H9 (cell line): ENCODE data around the gene CACNB3. TPM values are rescaled to one million over a fixed set of nuclear protein-coding genes. Genes with fewer than 3 reads are reported as not detected.

Experiments used
- DNase-seq: peaks from one replicate; pipeline ENCODE4 v3.0.0-alpha.2; 2017
- H2AFZ ChIP-seq: one replicate; pipeline ENCODE4 v1.6.1; 2013; ENCODE audit warnings: mild to moderate bottlenecking, low read length, control low read depth, moderate library complexity
- H2AK5ac ChIP-seq: 2 replicates; pipeline ENCODE4 v1.6.1; 2013; ENCODE audit warnings: low read length, control low read depth, mixed read lengths; ENCODE audit not compliant: insufficient read length
- H2BK120ac ChIP-seq: one replicate; pipeline ENCODE4 v1.6.1; 2013; ENCODE audit warnings: low read depth, mild to moderate bottlenecking, low read length, control low read depth, inconsistent platforms; ENCODE audit not compliant: poor library complexity, severe bottlenecking
- H2BK12ac ChIP-seq: 2 replicates; pipeline ENCODE4 v1.6.1; 2013; ENCODE audit warnings: low read length, control low read depth, mixed read lengths, low read depth; ENCODE audit not compliant: insufficient read length
- H2BK15ac ChIP-seq: 2 replicates; pipeline ENCODE4 v1.6.1; 2013; ENCODE audit warnings: low read depth, low read length, control low read depth
- H2BK20ac ChIP-seq: one replicate; pipeline ENCODE4 v1.6.1; 2013; ENCODE audit warnings: low read depth, mild to moderate bottlenecking, low read length, control low read depth, inconsistent platforms; ENCODE audit not compliant: poor library complexity, severe bottlenecking
- H2BK5ac ChIP-seq: 2 replicates; pipeline ENCODE4 v1.6.1; 2013; ENCODE audit warnings: low read length, control low read depth, mixed read lengths; ENCODE audit not compliant: insufficient read length
- H3K14ac ChIP-seq: 2 replicates; pipeline ENCODE4 v1.6.1; 2013; ENCODE audit warnings: low read length, control low read depth; ENCODE audit not compliant: insufficient read depth
- H3K18ac ChIP-seq: 2 replicates; pipeline ENCODE4 v1.6.1; 2013; ENCODE audit warnings: low read depth, mild to moderate bottlenecking, mixed read lengths, low read length, control low read depth; ENCODE audit not compliant: insufficient read length
- H3K23ac ChIP-seq: 2 replicates; pipeline ENCODE4 v1.6.1; 2013; ENCODE audit warnings: low read length, control low read depth, mixed read lengths, low read depth; ENCODE audit not compliant: insufficient read length
- H3K23me2 ChIP-seq: 2 replicates; pipeline ENCODE4 v1.6.1; 2013; ENCODE audit warnings: low read depth, mild to moderate bottlenecking, mixed read lengths, low read length, control low read depth; ENCODE audit not compliant: insufficient read length, poor library complexity, severe bottlenecking
- H3K27ac ChIP-seq: 2 replicates; pipeline ENCODE4 v1.5.1; 2013; ENCODE audit warnings: low read length, control low read depth, mixed read lengths, low read depth; ENCODE audit not compliant: insufficient read length
- H3K27me3 ChIP-seq: 2 replicates; pipeline ENCODE4 v1.6.1; 2013; ENCODE audit warnings: low read length, control low read depth, inconsistent platforms; ENCODE audit not compliant: insufficient read depth
- H3K4ac ChIP-seq: 2 replicates; pipeline ENCODE4 v1.6.1; 2013; ENCODE audit warnings: low read depth, mild to moderate bottlenecking, control low read depth, inconsistent platforms, low read length, moderate library complexity
- H3K4me1 ChIP-seq: 2 replicates; pipeline ENCODE4 v1.6.1; 2013; ENCODE audit warnings: low read length, control low read depth, inconsistent platforms; ENCODE audit not compliant: insufficient read depth
- H3K4me2 ChIP-seq: 2 replicates; pipeline ENCODE4 v1.6.1; 2013; ENCODE audit warnings: low read length, control low read depth, mixed read lengths; ENCODE audit not compliant: insufficient read length, insufficient read depth
- H3K56ac ChIP-seq: 2 replicates; pipeline ENCODE4 v1.6.1; 2013; ENCODE audit warnings: low read depth, mild to moderate bottlenecking, mixed read lengths, low read length, control low read depth; ENCODE audit not compliant: insufficient read length
- H3K79me1 ChIP-seq: 2 replicates; pipeline ENCODE4 v1.6.1; 2013; ENCODE audit warnings: low read depth, mild to moderate bottlenecking, moderate library complexity, low read length, control low read depth, inconsistent platforms; ENCODE audit not compliant: insufficient read depth, poor library complexity, severe bottlenecking
- H3K79me2 ChIP-seq: 2 replicates; pipeline ENCODE4 v1.6.1; 2013; ENCODE audit warnings: low read length, control low read depth, inconsistent platforms; ENCODE audit not compliant: insufficient read depth
- H3K9ac ChIP-seq: 2 replicates; pipeline ENCODE4 v1.6.1; 2013; ENCODE audit warnings: low read length, control low read depth, mixed read lengths; ENCODE audit not compliant: insufficient read length; ENCODE audit errors: extremely low read depth
- H3K9me3 ChIP-seq: one replicate; pipeline ENCODE4 v1.6.1; 2013; ENCODE audit warnings: low read depth, low read length, inconsistent platforms; ENCODE audit not compliant: control insufficient read depth
- H3T11ph ChIP-seq: one replicate; pipeline ENCODE4 v1.6.1; 2013; ENCODE audit warnings: mild to moderate bottlenecking, low read length, control low read depth, inconsistent platforms
- H4K20me1 ChIP-seq: one replicate; pipeline ENCODE4 v1.6.1; 2013; ENCODE audit not compliant: control insufficient read depth, insufficient read length, insufficient read depth
- H4K5ac ChIP-seq: 2 replicates; pipeline ENCODE4 v1.6.1; 2013; ENCODE audit warnings: low read depth, mild to moderate bottlenecking, mixed read lengths, low read length, control low read depth; ENCODE audit not compliant: insufficient read length
- H4K8ac ChIP-seq: replicated peaks from 2 replicates; pipeline ENCODE4 v1.6.1; 2013; ENCODE audit warnings: low read length, control low read depth, mixed read lengths, low read depth; ENCODE audit not compliant: insufficient read length
- H4K91ac ChIP-seq: 2 replicates; pipeline ENCODE4 v1.6.1; 2013; ENCODE audit warnings: low read depth, mild to moderate bottlenecking, moderate library complexity, mixed read lengths, low read length, control low read depth; ENCODE audit not compliant: insufficient read length
- H3K27ac Mint-ChIP-seq, 3 experiments: 2 replicates in 2 of 3; 3 replicates in 1 of 3; pipeline ENCODE4 v1.8.0; 2020 to 2021; ENCODE audit warnings: mixed read lengths in 3 of 3, mild to moderate bottlenecking in 1 of 3, moderate library complexity in 1 of 3
- H3K27me3 Mint-ChIP-seq: 2 replicates; pipeline ENCODE4 v1.8.0; 2021; ENCODE audit warnings: low read depth, mild to moderate bottlenecking, moderate library complexity, mixed read lengths
- H3K36me3 Mint-ChIP-seq, 3 experiments: 2 replicates in 2 of 3; 3 replicates in 1 of 3; pipeline ENCODE4 v1.8.0; 2020 to 2021; ENCODE audit warnings: low read depth in 3 of 3, mixed read lengths in 3 of 3; ENCODE audit not compliant: insufficient read depth in 1 of 3
- H3K4me1 Mint-ChIP-seq, 2 experiments: 2 replicates each; pipeline ENCODE4 v1.8.0; 2020; ENCODE audit warnings: mixed read lengths in 2 of 2
- H3K4me3 Mint-ChIP-seq, 2 experiments: 2 replicates in 1 of 2; 3 replicates in 1 of 2; pipeline ENCODE4 v1.8.0; 2020 to 2021; ENCODE audit warnings: mild to moderate bottlenecking in 2 of 2, mixed read lengths in 2 of 2, moderate library complexity in 1 of 2
- H3K9me3 Mint-ChIP-seq, 2 experiments: 2 replicates in 1 of 2; 3 replicates in 1 of 2; pipeline ENCODE4 v1.8.0; 2020; ENCODE audit warnings: mild to moderate bottlenecking in 2 of 2, mixed read lengths in 2 of 2, moderate library complexity in 1 of 2
- WGBS: extraction: QIAGEN DNeasy Blood & Tissue Kit; methylation state at CpG from one replicate; pipeline ENCODE4 v1.1.7; 2013; ENCODE audit warnings: missing lambda C conversion rate, low lambda C conversion rate, mixed read lengths; ENCODE audit not compliant: insufficient read length; ENCODE audit errors: extremely low coverage; 5-methylcytosine and 5-hydroxymethylcytosine counted together
- total RNA-seq: library from RNA; stranded (reverse); gene quantifications from 2 replicates; pipeline ENCODE4 v1.2.1, GENCODE V29; 2021
- TF ChIP-seq, protein P1 (sequence below): fragments of 200-600 bp; sonication (generic); conservative IDR thresholded peaks from 3 replicates; pipeline ENCODE4 v1.8.0; 2021; ENCODE audit warnings: antibody characterized with exemption, mild to moderate bottlenecking

The CACNB3 gene
- total RNA-seq, 1 experiment from 2014 or later, result 35.1 TPM

DNA sequence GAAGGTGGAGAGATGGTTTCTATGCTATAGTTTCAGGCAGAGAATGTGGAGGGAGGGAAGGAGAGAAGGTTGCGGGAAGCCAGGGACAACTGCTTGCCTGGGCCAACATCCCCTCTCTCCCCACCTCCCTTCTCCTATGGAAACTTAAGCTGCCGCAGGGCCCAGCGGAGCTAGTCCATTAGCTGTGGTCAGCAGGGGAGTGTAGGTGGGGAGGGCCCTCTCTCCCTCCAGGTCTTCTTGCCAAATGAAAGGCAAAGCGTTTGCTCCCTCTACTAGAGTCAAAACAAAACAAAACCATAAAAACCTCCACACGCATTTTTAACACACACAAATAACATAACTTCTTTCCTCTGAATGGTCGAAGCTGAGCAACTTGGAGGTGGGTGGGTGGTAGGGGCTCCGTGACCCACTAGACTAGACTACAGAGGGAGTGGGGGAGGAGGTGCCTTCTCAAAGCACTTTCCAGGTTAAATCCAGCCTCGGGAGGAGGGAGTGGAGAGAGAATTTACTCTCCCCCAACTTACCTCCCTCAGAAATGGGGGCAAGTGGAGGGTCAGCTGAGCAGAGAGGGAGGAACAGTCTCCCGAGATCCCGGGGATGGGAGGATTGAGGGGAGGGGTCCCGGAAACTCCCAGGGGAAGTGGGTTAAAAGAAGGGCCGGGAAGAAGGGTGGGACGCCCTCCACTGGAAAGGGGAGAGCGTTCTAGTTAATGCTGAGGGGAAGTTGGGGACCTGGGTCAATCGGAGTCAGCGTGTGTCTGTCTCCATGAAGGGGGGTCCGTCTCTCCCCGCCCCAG, 4.6 kb upstream of the CACNB3 start:
- DNase-seq, result peak; percentile 85
- no CpG with 5 or more reads among the region's 18 CpGs for WGBS
- H3K27ac Mint-ChIP-seq, result peak overlapping the region in 2 of 3 experiments; percentile 38 to 82; a peak in 1 of 7 replicates

More for the DNA sequence above, 4.6 kb upstream of the CACNB3 start:
- H3K18ac ChIP-seq, result no peak overlapping the region
- H3K4me1 ChIP-seq, result 0 out of 2 replicates have a peak, but pooled peaks cover 2% of the 10 kb centered on the region
- peaks cover 44% of the 10 kb centered on the region for H3K27me3 Mint-ChIP-seq
- H3K9ac ChIP-seq, result no peak overlapping the region
- H2BK20ac ChIP-seq, result no peak overlapping the region
- H4K20me1 ChIP-seq, result no peaks in the 10 kb centered on the region
- H2BK15ac ChIP-seq, result no peak overlapping the region
- no peak overlapping the region for H4K91ac ChIP-seq
- TF ChIP-seq, protein P1, sequence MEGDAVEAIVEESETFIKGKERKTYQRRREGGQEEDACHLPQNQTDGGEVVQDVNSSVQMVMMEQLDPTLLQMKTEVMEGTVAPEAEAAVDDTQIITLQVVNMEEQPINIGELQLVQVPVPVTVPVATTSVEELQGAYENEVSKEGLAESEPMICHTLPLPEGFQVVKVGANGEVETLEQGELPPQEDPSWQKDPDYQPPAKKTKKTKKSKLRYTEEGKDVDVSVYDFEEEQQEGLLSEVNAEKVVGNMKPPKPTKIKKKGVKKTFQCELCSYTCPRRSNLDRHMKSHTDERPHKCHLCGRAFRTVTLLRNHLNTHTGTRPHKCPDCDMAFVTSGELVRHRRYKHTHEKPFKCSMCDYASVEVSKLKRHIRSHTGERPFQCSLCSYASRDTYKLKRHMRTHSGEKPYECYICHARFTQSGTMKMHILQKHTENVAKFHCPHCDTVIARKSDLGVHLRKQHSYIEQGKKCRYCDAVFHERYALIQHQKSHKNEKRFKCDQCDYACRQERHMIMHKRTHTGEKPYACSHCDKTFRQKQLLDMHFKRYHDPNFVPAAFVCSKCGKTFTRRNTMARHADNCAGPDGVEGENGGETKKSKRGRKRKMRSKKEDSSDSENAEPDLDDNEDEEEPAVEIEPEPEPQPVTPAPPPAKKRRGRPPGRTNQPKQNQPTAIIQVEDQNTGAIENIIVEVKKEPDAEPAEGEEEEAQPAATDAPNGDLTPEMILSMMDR, result no peak
- H2AK5ac ChIP-seq, result no peak overlapping the region
- peak overlapping the region; percentile 87 for H3K4me2 ChIP-seq
- H3K14ac ChIP-seq, result no peak overlapping the region
- H3K79me2 ChIP-seq, result no peaks in the 10 kb centered on the region
- H3K23ac ChIP-seq, result no peak overlapping the region
- no peak overlapping the region for H2BK12ac ChIP-seq
- no peak overlapping the region for H3K27ac ChIP-seq
- peak overlapping the region; percentile 65 for H2AFZ ChIP-seq
- H2BK5ac ChIP-seq, result no peak overlapping the region
- H2BK120ac ChIP-seq, result no peak overlapping the region
- H3T11ph ChIP-seq, result no peak overlapping the region
- H3K23me2 ChIP-seq, result peaks cover 24% of the 10 kb centered on the region
- H3K56ac ChIP-seq, result no peak overlapping the region
- no peaks in the 10 kb centered on the region for H3K9me3 Mint-ChIP-seq
- H4K8ac ChIP-seq, result no peak overlapping the region
- no peak overlapping the region for H4K5ac ChIP-seq
- H3K4me1 Mint-ChIP-seq, result peaks cover 52 to 55% of the 10 kb centered on the region in 2 experiments
- no peaks in the 10 kb centered on the region for H3K36me3 Mint-ChIP-seq
- no peak overlapping the region for H3K4ac ChIP-seq
- H3K79me1 ChIP-seq, result no peaks in the 10 kb centered on the region
- H3K4me3 Mint-ChIP-seq, result peak overlapping the region; percentile 88 to 95
- H3K27me3 ChIP-seq, result peaks cover 27% of the 10 kb centered on the region
- no peaks in the 10 kb centered on the region for H3K9me3 ChIP-seq
